Germinal center (tissue), 1 donor: Measurements from ENCODE around the gene UXT.
"Not testable (repeated sequence)": the region's sequence is repeated elsewhere in the genome, so short reads cannot be mapped to it uniquely, and the experiment has no call there.

Source experiments
- DNase-seq: peaks from one replicate; pipeline ENCODE4 v3.0.0; 2012; ENCODE audit warnings: mixed read lengths, low spot score

Gene UXT, protein sequence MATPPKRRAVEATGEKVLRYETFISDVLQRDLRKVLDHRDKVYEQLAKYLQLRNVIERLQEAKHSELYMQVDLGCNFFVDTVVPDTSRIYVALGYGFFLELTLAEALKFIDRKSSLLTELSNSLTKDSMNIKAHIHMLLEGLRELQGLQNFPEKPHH

DNA sequence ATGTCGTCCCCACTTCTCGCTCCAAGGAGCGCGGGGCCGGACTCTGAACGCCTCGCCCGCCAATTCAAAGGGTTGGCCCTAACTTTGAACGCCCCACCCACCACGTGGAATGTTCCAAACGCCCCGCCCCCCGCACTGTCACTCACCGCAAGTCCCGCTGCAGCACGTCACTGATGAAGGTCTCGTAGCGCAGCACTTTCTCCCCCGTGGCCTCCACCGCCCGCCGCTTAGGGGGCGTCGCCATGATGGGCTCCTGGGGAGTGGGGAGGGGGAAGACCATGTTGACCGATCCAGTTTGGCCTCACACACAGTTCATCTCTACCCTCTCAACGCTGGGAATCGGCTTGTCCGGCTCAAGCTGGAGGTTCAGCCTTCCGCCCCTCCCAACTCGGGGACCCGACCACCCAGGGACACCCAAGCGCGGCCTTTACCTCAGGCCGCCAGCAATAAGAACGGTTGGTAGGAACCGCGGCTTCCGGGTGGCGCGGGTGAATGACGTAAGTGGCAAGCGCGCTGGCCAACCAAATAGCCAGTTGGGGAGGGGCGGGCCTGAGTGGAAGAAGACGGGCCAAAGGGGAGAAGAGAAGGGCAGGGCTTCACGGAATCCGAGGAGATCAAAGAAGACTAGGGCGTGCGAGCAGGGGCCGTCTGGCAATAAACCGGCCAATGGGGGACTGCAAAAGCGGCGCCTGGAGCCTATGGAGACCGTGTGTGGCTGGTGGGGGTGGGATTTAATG, at the start of gene UXT:
Gene UXT, minus strand, starts transcription at position 497 of the 737 bp plus-strand sequence. Its CDS starts 253 bp downstream, at position 244.
- peak; percentile 88 for DNase-seq

DNA sequence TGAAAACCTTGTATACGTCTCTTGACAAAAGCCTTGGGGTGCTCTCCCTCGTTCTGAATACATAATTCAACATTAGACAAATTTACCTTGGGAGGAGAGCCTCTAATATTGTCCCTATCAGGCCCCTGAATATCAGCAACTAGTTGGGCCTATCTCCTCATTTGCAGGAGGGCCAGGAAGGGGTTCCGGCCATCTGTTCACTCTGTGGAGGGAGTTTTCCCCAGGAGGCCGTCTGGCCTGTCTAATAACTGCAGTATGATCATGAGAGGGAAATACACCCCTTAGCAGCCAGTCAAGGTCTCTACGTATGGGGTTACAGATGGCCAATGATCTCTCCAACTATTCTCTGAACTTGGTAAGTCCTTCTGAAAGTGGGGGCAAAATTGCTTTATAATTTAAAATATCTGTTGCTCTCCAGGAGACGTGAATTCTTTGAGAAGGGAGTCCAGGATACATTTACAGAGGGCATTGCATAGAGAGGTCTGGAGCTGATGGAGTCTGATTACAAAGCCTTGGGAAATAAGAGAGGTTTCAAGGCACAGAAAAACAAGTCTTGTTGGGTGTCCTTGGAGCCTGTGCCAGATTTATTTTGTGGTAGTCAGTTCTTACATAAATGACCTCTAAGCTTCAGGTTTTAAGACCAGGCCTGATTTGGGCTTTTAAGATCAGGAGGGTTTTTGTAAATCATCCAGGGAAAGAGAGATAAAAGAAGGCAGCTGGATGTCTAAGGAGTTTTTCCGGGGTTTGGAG, 48.2 kb upstream of the UXT start:
- no peak for DNase-seq

DNA sequence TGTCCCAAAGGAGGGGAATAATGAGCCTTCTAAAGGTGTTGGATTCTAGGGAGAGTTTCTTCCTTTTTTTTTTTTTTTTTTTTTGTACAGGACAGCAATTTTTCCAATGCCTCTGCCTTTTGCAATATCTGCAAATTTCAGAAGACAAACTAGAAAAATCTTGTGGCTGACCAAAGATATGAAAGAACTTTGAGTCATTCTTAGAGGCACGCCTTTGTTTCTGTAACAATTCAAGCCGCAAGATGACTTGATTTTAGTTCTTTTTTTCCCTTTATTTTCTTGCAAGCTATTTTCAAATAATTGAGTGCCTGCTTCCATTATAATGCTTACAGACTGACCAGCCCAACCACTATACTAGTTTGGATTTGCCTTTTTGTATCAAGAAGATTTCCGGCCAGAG, 47.6 kb upstream of the UXT start:
- no peak for DNase-seq

DNA sequence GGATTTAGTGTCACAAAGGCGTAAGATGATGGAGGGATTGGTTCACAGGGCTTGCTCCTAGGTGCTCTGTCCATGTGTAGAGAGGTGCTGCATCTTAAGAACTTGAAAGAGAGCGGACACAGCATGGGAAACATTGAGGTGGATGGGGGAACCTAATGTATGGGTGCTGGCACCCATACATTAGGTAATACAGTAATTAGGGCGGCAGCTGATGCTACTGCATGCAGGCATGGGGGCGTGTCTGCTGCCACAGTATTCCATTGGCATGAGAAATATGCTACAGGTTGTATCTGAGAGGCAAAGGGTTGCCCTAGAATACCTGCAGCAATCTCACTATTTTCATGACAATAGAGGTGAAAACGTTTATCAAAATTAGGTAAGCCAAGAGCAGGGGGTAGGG, 45.8 kb upstream of the UXT start:
- no peak for DNase-seq

DNA sequence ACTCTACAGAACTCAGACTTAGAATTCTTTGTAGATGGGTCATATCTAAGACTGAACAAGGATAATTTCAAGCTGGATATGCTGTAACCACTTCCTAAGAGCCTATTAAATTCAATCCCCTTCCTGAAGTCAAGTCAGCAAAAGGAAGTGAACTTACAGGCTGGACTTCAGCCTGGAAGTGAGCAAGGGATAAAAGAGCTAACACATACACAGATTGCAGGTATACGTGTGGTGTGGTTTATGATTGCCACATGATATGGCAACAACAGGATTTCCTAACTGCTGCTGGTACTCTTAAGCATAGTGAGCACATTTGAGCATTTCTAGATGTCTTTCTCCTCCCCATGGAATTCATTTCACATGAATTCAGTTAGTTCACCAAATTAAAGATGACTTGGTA, 38.2 kb upstream of the UXT start:
- DNase-seq: no peak

DNA sequence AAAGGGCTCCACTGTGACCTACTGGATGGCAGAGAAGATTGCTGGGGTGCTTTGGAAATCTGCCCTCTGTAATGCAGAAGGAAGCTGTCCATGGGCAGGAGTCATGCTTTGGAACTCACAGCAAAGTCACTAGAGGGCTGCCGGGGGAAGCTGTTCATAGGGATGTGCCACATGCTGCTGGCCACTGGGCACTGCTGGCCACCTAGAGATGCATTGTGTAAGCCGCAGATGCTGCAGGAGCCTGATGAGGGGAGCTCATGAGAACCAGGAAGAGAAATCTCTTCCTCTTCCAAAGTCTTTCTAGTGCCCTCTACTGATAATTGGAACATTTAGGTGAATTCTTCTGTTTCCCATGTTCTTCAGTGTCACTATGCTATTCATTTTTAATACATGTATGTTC, 31.2 kb upstream of the UXT start:
- DNase-seq: no peak

DNA sequence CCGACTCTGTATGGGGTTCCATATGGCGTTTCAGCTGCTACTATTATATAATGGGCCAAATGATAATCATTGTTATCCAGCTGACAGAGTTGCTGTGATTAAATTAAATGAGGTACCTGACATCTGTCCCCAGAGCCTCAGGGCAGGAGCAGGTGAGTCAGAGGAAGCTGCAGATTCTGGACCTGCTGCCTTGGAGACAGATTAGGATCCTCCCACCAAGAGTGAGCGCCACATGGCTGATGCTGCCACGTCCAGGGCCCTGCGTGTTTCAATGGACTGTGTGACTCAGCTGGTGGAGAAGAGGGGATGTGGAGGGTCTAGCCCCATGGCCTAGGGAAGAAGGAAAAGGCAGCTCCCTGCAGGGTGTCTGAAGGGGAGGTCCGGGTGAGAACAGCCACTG, 28.3 kb upstream of the UXT start:
- DNase-seq: no peak

DNA sequence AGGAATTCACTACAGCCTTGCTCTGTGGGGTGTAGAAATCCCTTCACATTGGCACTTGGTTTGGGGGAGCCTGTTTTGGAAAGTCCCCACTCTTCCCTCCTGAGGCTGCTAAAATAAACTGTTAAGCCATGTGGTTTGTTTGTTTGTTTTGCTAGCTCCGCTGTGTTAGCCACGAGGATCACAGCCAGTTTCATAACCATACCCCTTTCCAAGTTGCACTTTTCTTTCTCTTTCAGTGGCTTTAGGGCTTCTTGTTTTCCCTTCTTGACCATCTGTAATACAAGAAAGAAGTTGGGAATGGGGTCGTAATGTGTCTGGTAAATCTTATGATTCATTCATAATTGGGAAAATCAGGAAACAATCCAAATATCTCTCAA, 24.8 kb upstream of the UXT start:
- no peak for DNase-seq

DNA sequence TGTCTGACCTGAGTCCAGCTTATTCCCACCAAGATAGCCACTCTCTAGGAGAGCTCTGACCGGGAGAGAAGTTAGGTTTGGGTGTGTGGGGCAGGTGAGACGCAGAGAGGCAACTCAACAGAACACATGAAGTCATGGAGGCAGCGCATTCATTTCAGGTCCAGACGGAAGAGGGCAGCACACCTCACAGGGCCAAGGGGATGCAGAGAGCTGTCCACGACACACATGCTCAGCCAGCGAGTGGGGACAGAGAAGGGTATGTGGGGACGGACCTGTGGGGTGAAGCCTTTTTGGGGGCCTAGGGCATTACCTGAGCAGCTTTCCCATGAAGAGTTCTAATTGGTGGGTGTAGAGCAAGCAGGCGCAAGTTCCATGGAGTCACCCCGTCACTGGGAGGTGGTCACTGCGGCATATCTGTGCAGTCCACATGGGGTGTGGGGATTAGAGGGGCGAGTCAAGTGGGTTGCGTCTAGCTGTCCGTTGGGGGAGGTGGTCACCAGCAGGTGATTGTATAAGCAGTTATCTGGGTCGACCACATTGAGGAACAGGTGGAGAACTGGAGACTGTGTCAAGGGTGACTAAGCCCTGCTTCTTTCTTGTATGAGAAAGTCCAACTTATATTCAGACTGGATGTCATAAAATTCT, 24.3 kb upstream of the UXT start:
- no peak for DNase-seq

DNA sequence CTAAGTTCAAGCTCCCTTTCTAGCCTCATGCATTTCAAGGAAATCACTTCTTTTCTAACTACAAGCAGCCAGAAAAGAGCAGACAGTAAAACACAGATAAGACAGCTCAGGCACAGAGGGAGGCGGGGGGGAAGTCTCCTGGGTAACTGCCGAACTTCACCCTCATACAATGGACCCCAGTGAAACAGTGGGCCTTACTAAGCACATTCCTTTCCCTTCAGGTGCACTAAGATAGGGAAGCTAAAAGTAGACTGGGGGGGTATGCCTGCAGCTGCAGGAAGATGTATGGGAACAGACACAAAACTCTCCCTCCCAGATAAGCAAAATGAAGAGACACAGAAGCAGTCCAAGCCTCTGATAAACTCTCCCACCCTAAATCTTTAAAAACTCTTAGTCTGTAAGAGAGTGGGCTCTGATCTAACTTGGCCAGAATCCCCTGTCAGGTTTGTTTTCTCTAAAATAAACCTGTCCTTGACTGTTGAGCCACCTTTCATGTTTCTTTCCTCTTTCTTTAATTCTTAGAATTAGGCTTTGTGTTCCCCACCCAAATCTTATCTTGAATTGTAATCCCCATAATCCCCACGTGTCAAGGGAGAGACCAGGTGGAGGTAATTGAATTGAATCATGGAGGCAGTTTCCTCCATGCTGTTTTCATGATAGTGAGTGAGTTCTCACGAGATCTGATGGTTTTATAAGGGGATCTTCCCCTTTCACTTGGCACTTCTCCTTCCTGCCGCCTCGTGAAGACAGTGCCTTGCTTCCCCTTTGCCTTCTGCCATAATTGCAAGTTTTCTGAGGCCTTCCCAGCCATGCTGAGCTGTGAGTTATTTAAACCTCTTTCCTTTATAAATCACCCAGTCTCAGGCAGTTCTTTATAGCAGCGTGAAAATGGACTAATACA, 17.2 kb upstream of the UXT start:
- DNase-seq: not testable (repeated sequence)

DNA sequence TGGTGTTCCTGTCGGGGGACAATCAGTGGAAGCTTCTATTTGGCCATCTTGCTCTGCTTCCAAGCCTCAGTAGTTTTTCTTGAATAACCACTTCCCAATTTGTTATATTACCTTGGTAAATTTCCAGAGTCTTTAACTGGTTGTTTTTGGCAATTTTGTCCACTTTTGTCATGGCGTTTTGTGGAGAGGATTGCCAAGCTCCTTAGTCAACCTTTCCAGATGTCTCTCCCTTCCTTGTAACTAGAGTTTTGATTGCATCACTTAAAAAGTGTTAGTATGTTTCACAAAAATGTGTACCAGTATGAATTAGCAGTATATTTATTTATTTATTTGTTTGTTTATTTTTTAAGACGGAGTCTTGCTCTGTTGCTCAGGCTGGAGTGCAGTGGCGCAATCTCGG, 15.8 kb upstream of the UXT start:
- DNase-seq: no peak

DNA sequence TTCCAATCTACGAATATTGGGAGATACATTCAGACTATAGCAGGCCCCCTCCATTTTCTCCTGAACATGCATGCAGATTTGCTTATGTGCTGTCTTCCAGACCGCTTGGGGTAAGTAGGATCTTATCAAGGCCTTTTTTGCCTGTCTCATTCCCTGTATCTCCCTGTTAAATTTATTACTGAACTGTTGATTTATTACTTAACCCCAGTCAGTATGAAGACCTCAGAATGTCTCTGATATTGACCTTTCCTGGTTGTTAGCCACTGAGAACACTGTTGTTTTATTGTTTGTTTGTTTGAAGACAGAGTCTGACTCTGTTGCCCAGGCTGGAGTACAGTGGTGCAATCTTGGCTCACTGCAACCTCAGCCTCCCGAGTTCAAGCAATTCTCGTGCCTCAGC, 6.8 kb upstream of the UXT start:
- not testable (repeated sequence) for DNase-seq

DNA sequence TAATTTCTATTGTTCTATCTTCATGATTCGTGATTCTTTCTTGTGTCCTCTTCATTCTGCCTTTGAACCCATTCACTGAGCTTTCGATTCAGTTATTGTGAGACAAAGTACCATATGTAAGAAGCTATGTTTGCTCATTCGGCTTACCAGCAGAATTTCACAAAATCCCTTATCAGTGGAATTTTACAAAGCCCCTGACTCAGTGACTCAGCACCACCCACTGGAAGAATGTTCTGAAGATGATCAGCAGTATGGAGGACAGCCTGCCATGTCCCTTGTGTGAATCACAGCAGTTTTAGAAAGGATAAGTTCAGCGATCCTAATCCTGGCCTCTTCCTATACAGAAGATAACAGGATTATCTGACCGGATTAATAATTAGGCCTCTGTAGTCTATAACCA, 5.8 kb upstream of the UXT start:
- DNase-seq: no peak

DNA sequence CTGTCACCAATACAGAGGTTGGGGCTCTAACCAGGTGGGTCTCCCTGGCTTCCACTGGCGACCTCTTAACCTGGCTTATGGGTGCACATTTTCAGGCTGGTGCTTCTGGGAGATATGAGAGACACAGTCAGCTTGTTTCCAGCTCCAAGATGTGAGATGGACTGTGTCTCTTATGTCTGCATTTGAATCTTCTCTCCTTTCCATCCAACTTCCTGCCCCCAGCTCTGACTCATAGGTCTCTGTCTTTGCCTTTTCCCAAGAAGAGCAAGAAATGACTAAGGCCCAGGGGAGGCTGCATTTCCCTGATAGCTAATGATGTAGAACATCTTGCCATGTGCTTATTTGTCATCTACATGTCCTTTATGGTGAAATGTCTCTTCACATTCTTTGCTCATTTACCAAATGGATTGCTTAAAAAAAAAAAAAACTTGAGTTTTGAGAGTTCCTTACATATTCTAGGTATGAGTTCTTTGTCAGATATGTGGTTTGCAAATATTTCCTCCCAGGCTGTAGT, 3.2 kb upstream of the UXT start:
- DNase-seq: no peak

DNA sequence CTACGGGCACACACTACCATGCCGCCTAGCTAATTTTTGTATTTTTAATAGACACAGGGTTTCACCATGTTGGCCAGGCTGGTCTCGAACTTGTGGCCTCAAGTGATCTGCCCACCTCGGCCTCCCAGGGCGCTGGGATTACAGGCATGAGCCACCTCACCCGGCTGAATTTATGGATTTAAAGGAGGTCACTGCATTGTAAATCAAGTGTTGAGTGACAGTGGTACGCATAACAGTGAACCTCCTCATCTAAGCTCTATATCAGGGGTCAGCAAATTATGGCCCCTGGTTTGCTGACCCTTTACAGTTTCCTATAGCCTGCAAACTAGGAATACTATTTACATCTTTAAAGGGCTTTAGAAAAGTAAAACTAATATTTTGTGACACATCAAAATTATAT, 2.6 kb upstream of the UXT start:
- DNase-seq: no peak

DNA sequence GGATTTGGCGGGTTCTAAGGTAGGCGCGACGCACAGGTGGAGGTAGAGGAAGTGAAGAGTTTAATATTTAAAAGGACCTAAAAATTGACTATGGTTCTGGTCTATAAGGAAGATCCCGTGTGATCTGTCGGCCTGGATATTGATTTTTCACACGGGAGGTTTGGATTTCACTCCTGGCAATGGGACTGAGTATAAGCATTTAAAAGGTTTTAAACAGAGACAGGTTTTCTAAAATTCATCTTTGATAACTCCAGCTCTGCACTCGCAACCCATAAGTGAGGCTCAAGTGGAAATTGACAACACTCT, 394 bp upstream of the UXT start:
- DNase-seq: no peak

DNA sequence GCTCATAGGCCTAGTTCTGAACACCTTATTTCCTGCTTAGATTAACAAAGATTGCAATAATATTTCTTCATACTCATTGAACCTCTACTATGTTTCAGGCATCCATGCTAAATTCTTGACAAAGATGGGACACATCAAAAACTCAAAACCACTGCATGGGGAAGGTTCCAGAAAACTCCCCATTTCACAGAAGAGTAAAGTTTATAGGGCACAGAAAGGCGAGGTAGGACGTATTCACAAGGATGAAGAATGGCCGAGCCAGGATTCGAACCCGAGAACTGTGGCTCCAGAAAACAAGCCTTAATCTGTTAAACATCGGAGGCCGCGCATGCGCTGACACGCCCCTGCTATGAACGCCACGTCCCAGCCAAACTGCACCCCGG, 688 bp downstream of the UXT start:
- DNase-seq: no peak

DNA sequence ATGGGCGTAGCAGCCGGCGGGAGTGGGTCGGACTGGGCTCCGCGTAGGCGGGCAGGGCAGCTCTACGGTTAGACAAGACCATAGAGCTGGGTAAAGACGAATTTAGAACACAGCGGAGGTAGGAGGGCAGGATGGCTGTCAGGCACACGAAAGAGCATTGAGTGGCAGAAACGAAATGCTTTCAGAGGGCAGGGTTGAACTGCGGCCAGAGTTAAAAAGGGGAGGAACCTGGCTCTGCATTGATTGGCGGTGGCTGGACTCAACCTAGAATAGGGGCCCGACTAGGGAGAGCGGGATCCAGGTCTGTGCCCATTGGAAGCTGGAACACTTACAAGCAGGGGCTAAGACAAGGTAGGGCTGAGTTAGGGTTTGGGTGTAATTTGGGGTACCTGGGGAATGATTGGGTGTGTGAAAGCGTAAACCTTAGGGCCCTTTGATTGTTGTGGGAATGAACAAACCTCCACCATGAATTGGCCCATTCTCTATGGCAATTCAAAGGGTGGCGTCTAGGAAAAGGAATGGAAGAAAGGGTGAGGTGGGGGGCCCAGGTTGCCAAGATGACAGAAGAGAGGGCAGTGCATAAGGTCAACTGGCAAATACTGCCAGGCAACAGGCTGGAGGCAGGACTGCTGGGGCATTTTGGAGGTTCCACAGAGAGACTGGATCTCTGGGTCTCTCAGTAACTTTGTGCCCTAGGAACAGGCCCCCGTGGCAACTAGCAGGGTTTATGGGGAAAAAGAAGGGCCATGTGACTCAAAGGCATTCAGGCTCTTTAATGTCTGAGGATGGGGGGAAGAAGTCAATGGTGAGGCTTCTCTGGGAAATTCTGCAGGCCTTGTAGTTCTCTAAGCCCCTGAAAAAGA, 7.7 kb downstream of the UXT start:
- DNase-seq: no peak

DNA sequence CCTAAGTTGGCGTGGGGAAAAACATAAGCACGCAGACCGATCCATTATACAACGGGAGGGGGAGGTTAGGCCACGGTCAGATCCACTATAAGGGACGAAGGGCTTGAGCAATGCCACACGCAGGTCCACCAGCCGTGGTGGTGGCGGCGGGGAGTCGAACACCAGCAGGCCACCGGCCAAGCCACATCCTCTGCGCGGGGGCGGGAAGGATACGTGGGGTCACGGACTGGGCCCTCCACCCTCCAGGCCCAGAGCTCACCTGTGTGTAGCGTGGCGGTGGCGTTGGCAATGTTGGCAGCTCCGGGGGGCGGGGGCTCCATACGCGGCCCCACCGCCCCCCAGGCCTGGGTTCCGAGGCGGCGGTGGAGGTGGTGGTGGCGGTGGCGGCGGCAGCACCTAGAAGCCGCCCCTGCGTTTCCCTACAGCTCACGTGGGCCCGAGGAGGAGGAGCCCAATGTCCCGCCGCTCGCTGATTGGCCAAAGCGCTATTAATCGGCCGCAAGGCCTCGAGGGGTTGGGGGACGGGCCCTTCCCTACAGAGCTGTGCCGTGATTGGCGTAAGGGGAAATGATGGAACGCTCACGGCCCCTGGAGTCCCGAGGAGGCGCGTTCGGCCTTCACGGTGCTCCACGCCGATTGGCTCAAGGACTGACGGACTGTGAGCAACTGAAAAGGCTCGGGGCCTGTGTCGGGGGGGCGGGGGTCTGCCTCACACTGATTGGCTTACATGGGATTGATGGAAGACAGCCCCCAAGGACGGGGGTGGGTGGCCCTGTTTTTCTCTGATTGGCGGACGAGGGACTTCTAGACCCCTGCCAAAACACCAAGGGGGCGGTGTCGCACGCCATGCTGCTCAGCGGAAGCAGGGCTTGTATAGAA, 8.6 kb downstream of the UXT start, which contains the start of gene ELK1:
Gene ELK1, minus strand, starts transcription at position 400 of the 879 bp plus-strand sequence. CDS start 9,122 bp downstream, outside the sequence.
- DNase-seq: peak; percentile 94

DNA sequence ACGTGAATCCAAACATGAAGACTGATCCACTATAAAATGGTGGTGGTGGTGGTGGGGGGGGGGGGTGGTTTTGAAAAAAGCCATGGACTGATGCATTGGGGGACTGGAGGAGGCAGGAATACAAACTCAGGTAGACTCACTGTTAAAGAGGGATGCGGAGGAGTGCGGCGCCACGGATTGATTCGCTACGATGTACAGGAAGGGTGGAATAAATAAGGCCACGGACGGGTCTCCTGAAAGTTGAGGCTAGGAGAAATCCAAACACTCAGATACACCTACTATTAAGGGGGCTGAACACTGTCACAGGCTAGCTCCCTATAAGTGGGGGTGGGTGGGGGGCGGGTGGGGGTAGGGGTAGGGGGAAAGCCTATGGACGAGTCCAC, 9.2 kb downstream of the UXT start:
- no peak for DNase-seq
